GM19043 (cell line): ENCODE measurements around the gene OR51B4.
"Not testable (repeated sequence)": the region's sequence is repeated elsewhere in the genome, so short reads cannot be mapped to it uniquely, and the experiment has no call there.

Experiments used
- ATAC-seq: cut with Tn5 transposase; IDR thresholded peaks from one replicate; pipeline ENCODE4 v1.9.1; 2021; ENCODE audit warnings: low read depth; ENCODE audit not compliant: unreplicated experiment

Gene OR51B4

GRCh38 chr11:5294342-5294995 is 7.3 kb downstream of the OR51B4 start:
- ATAC-seq: not testable (repeated sequence)

GRCh38 chr11:5293028-5293427 is 8.7 kb downstream of the OR51B4 start:
- no peak for ATAC-seq

- peak; percentile 86 for ATAC-seq
Observed at GRCh38 chr11:5291207-5291838, 10.4 kb downstream of the OR51B4 start.

GRCh38 chr11:5290106-5290505 is 11.6 kb downstream of the OR51B4 start:
- ATAC-seq: no peak

GRCh38 chr11:5289696-5290095 is 12.1 kb downstream of the OR51B4 start:
- no peak for ATAC-seq

- no peak for ATAC-seq
Observed at GRCh38 chr11:5288906-5289550, 12.7 kb downstream of the OR51B4 start.

GRCh38 chr11:5288108-5288905 is 13.4 kb downstream of the OR51B4 start:
- no peak for ATAC-seq

GRCh38 chr11:5286901-5287300 is 14.8 kb downstream of the OR51B4 start:
- no peak for ATAC-seq

GRCh38 chr11:5286351-5286750 is 15.4 kb downstream of the OR51B4 start:
- no peak for ATAC-seq

- ATAC-seq: no peak
Observed at GRCh38 chr11:5285703-5286340, 15.9 kb downstream of the OR51B4 start.

- no peak for ATAC-seq
Observed at GRCh38 chr11:5284637-5285036, 17.1 kb downstream of the OR51B4 start.

- ATAC-seq: no peak
Observed at GRCh38 chr11:5283882-5284281, 17.9 kb downstream of the OR51B4 start.

GRCh38 chr11:5283086-5283485 is 18.7 kb downstream of the OR51B4 start:
- ATAC-seq: no peak

- no peak for ATAC-seq
Observed at GRCh38 chr11:5282628-5283027, 19.1 kb downstream of the OR51B4 start.

- ATAC-seq: no peak
Observed at GRCh38 chr11:5281596-5281995, 20.1 kb downstream of the OR51B4 start.

- ATAC-seq: peak; percentile 96
Observed at GRCh38 chr11:5280582-5281102, 21.1 kb downstream of the OR51B4 start.

GRCh38 chr11:5279471-5280090 is 22.2 kb downstream of the OR51B4 start:
- no peak for ATAC-seq

GRCh38 chr11:5277807-5278382 is 23.9 kb downstream of the OR51B4 start:
- peak; percentile 46 for ATAC-seq

- no peak for ATAC-seq
Observed at GRCh38 chr11:5276697-5277096, 25.0 kb downstream of the OR51B4 start.
